ENCODE results near the gene SLC44A2.
A peak's percentile ranks its signal among the peaks of the same experiment; 100 is the strongest.

Gene SLC44A2

DNA sequence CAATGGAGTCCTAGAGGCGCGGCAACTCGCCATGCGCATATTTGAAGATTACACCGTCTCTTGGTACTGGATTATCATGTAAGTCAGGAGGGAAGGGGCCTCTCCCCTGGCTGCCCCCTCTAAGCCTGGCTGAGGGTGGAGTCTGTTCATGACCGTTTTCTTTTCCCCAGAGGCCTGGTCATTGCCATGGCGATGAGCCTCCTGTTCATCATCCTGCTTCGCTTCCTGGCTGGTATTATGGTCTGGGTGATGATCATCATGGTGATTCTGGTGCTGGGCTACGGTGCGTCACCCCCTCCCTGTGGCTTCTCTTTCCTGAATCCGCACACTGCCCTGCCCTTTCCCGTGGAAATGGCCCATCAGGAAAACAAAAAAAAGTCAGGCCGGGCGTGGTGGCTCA, 6.5 kb downstream of the SLC44A2 start:
- Histone ChIP-seq H3K36me3 (ENCODE audit: control insufficient read depth in 2 of 2, insufficient read depth in 1 of 2, low read length in 2 of 2) (peaks cover 0 to 70% of the 10 kb centered on the region in 2 experiments; a peak in 2 of 3 replicates), H3K4me3 (ENCODE audit: low read depth, low read length) (no peak overlapping the region), H3K27ac (ENCODE audit: extremely low read depth, low read depth, low read length) (no peak overlapping the region), H3K4me1 (ENCODE audit: control insufficient read depth, insufficient read depth, low read length) (no peaks in the 10 kb centered on the region), H3K9me3 (ENCODE audit: control insufficient read depth, insufficient read depth, low read depth, low read length) (no peaks in the 10 kb centered on the region)
- POLR2A ChIA-PET: no interaction called here
- TF ChIP-seq ZNF571 (tag by site-specific recombination; IDR thresholded peaks at IDR 0.05): no peak
- no peak for TF ChIP-seq ZNF529 (tag by site-specific recombination; IDR thresholded peaks at IDR 0.05; ENCODE audit: insufficient replicate concordance)
- no peak for TF ChIP-seq ZNF585B (tag by site-specific recombination; IDR thresholded peaks at IDR 0.05)
- TF ChIP-seq ZNF792 (tag by site-specific recombination; IDR thresholded peaks at IDR 0.05): no peak
- no peak for TF ChIP-seq ZFP41 (tag by site-specific recombination; IDR thresholded peaks at IDR 0.05; ENCODE audit: borderline replicate concordance)
- TF ChIP-seq ZFHX2 (tag by site-specific recombination; conservative IDR thresholded peaks at IDR 0.05): no peak
- TF ChIP-seq ZNF2 (tag by site-specific recombination; IDR thresholded peaks at IDR 0.05): no peak
- TF ChIP-seq ZNF121 (tag by site-specific recombination; IDR thresholded peaks at IDR 0.05): no peak
- no peak for TF ChIP-seq GLI4 (tag by site-specific recombination; IDR thresholded peaks at IDR 0.05)
- TF ChIP-seq, protein P1, sequence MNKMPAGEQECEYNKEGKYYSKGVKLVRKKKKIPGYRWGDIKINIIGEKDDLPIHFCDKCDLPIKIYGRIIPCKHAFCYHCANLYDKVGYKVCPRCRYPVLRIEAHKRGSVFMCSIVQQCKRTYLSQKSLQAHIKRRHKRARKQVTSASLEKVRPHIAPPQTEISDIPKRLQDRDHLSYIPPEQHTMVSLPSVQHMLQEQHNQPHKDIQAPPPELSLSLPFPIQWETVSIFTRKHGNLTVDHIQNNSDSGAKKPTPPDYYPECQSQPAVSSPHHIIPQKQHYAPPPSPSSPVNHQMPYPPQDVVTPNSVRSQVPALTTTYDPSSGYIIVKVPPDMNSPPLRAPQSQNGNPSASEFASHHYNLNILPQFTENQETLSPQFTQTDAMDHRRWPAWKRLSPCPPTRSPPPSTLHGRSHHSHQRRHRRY (tag by site-specific recombination; IDR thresholded peaks at IDR 0.05): no peak
- TF ChIP-seq ZFP69B (tag by site-specific recombination; IDR thresholded peaks at IDR 0.05): no peak
- CTCF ChIA-PET: no interaction called here

DNA sequence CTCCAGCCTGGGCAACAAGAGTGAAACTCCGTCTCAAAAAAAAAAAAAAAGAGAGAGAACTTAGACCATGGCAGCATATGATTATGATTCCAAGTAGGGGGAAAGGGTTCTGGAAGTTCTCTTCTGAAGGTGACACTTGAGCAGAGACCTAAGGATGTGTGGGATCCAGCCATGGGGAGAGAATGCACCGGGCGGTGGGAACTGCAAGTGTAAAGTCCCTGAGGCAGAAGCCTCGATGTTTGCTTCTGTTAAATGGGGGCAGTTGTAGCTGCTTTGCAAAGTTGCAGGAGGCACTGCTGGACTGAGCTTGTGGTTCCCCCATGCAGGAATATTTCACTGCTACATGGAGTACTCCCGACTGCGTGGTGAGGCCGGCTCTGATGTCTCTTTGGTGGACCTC, 9.1 kb downstream of the SLC44A2 start:
- peak; percentile 80 for TF ChIP-seq ZNF623 (tag by site-specific recombination; IDR thresholded peaks at IDR 0.05)
- TF ChIP-seq GLIS2 (tag by site-specific recombination; IDR thresholded peaks at IDR 0.05): no peak
- no peaks in the 10 kb centered on the region for H3K9me3 ChIP-seq (ENCODE audit: control insufficient read depth, insufficient read depth, low read depth, low read length)
- H3K36me3 ChIP-seq (ENCODE audit: control insufficient read depth in 2 of 2, insufficient read depth in 1 of 2, low read length in 2 of 2): peaks cover 0 to 73% of the 10 kb centered on the region in 2 experiments; a peak in 2 of 3 replicates
- H3K4me3 ChIP-seq (ENCODE audit: low read depth, low read length): no peak overlapping the region
- POLR2A ChIA-PET: interaction anchor here (0.6 kb wide), 1 partner anchor 404 kb away, joined by 3 read pairs; no protein-coding TSS in a partner anchor
- H3K4me1 ChIP-seq (ENCODE audit: control insufficient read depth, insufficient read depth, low read length): no peaks in the 10 kb centered on the region
- CTCF ChIA-PET: interaction anchor here (1.6 kb wide), 1 partner anchor 53 kb away, joined by 7 read pairs; no protein-coding TSS in a partner anchor
- H3K27ac ChIP-seq (ENCODE audit: extremely low read depth, low read depth, low read length): no peak overlapping the region

DNA sequence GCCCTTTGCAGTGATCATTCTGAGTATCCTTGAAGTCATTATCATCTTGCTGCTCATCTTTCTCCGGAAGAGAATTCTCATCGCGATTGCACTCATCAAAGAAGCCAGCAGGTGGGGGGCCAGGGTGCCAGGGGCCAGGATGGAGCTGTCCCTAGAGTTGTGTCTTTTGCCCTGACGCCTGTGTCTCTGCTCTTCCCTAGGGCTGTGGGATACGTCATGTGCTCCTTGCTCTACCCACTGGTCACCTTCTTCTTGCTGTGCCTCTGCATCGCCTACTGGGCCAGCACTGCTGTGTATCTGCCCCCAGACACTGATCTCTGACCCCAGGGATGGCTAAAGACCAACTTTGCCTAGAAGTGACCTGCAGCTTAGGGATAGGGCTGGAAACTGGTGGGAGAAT, 9.6 kb downstream of the SLC44A2 start:
- no peaks in the 10 kb centered on the region for H3K9me3 ChIP-seq (ENCODE audit: control insufficient read depth, insufficient read depth, low read depth, low read length)
- H3K4me3 ChIP-seq (ENCODE audit: low read depth, low read length): no peak overlapping the region
- H3K36me3 ChIP-seq (ENCODE audit: control insufficient read depth in 2 of 2, insufficient read depth in 1 of 2, low read length in 2 of 2): peaks cover 0 to 77% of the 10 kb centered on the region in 2 experiments; a peak in 2 of 3 replicates

DNA sequence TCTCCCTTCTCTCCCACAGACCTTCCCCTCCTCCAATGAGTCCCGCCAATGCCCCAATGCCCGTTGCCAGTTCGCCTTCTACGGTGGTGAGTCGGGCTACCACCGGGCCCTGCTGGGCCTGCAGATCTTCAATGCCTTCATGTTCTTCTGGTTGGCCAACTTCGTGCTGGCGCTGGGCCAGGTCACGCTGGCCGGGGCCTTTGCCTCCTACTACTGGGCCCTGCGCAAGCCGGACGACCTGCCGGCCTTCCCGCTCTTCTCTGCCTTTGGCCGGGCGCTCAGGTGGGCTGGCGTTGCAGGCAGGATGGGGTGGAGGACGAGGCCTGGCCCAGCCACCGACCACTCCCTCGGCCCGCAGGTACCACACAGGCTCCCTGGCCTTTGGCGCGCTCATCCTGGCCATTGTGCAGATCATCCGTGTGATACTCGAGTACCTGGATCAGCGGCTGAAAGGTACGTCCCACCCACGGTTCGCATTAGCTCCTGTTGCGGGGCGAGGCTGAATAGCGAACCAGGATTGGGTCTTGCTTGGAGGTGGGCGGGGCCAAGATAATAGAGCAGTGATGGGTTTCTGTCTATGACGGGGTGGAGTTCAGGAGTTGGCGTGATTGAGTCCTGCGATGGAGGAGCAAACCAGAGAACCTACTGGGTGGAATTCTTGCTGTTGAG, 11.1 kb downstream of the SLC44A2 start:
- CTCF ChIA-PET: interaction anchor here (0.7 kb wide), 1 partner anchor 90 kb away, joined by 4 read pairs; no protein-coding TSS in a partner anchor
- Histone ChIP-seq H3K36me3 (ENCODE audit: control insufficient read depth in 2 of 2, insufficient read depth in 1 of 2, low read length in 2 of 2) (peaks cover 0 to 77% of the 10 kb centered on the region in 2 experiments; a peak in 2 of 3 replicates), H3K4me1 (ENCODE audit: control insufficient read depth, insufficient read depth, low read length) (no peaks in the 10 kb centered on the region), H3K27ac (ENCODE audit: extremely low read depth, low read depth, low read length) (no peak overlapping the region), H3K9me3 (ENCODE audit: control insufficient read depth, insufficient read depth, low read depth, low read length) (no peaks in the 10 kb centered on the region), H3K4me3 (ENCODE audit: low read depth, low read length) (no peak overlapping the region)
- POLR2A ChIA-PET: no interaction called here
- TF ChIP-seq KLF16 (tag by site-specific recombination; IDR thresholded peaks at IDR 0.05) (no peak), ZNF658 (tag by site-specific recombination; IDR thresholded peaks at IDR 0.05) (no peak), ZNF623 (tag by site-specific recombination; IDR thresholded peaks at IDR 0.05) (no peak), ZNF292 (tag by site-specific recombination; IDR thresholded peaks at IDR 0.05; ENCODE audit: borderline replicate concordance, low read depth) (no peak), ZNF184 (tag by site-specific recombination; IDR thresholded peaks at IDR 0.05) (no peak), REPIN1 (tag by site-specific recombination; IDR thresholded peaks at IDR 0.05; ENCODE audit: low read depth) (no peak), PRDM1 (tag by site-specific recombination; IDR thresholded peaks at IDR 0.05) (no peak), ZNF174 (tag by site-specific recombination; IDR thresholded peaks at IDR 0.05) (no peak), ZNF521 (tag by site-specific recombination; IDR thresholded peaks at IDR 0.05) (no peak), ZNF555 (tag by site-specific recombination; conservative IDR thresholded peaks at IDR 0.05) (no peak), RBAK (tag by site-specific recombination; IDR thresholded peaks at IDR 0.05) (no peak)
- TF ChIP-seq, protein P2, sequence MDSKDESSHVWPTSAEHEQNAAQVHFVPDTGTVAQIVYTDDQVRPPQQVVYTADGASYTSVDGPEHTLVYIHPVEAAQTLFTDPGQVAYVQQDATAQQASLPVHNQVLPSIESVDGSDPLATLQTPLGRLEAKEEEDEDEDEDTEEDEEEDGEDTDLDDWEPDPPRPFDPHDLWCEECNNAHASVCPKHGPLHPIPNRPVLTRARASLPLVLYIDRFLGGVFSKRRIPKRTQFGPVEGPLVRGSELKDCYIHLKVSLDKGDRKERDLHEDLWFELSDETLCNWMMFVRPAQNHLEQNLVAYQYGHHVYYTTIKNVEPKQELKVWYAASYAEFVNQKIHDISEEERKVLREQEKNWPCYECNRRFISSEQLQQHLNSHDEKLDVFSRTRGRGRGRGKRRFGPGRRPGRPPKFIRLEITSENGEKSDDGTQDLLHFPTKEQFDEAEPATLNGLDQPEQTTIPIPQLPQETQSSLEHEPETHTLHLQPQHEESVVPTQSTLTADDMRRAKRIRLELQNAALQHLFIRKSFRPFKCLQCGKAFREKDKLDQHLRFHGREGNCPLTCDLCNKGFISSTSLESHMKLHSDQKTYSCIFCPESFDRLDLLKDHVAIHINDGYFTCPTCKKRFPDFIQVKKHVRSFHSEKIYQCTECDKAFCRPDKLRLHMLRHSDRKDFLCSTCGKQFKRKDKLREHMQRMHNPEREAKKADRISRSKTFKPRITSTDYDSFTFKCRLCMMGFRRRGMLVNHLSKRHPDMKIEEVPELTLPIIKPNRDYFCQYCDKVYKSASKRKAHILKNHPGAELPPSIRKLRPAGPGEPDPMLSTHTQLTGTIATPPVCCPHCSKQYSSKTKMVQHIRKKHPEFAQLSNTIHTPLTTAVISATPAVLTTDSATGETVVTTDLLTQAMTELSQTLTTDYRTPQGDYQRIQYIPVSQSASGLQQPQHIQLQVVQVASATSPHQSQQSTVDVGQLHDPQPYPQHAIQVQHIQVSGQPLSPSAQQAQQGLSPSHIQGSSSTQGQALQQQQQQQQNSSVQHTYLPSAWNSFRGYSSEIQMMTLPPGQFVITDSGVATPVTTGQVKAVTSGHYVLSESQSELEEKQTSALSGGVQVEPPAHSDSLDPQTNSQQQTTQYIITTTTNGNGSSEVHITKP (tag by site-specific recombination; IDR thresholded peaks at IDR 0.05): no peak

More for the DNA sequence above, 9.6 kb downstream of the SLC44A2 start:
- ChIA-PET POLR2A (interaction anchor here (0.6 kb wide), 1 partner anchor 43 kb away, joined by 5 read pairs; no protein-coding TSS in a partner anchor), CTCF (interaction anchor here (0.9 to 1.6 kb wide), 3 partner anchors 53 to 65 kb away, joined by 3 to 7 read pairs (median 6); no protein-coding TSS in a partner anchor)
- Histone ChIP-seq H3K27ac (ENCODE audit: extremely low read depth, low read depth, low read length) (no peak overlapping the region), H3K4me1 (ENCODE audit: control insufficient read depth, insufficient read depth, low read length) (no peaks in the 10 kb centered on the region)
- no peak for TF ChIP-seq ZNF426 (tag by site-specific recombination; IDR thresholded peaks at IDR 0.05)
- TF ChIP-seq ZNF792 (tag by site-specific recombination; IDR thresholded peaks at IDR 0.05): no peak
